Measurements from ENCODE around the gene DPH3. TPM values are rescaled to one million over a fixed set of nuclear protein-coding genes. Genes with fewer than 3 reads are reported as not detected.

Gene DPH3
- total RNA-seq, 1 donor from 2014 or later: 24.8 TPM

GRCh38 chr3:16257309-16257708 lies 7.4 kb downstream of the DPH3 start:
- DNase-seq (ENCODE audit: extremely low read depth, low read depth, low spot score): no peak

GRCh38 chr3:16255726-16256125 lies 9.0 kb downstream of the DPH3 start:
- no peak for DNase-seq (ENCODE audit: extremely low read depth, low read depth, low spot score)

GRCh38 chr3:16255326-16255725 lies 9.4 kb downstream of the DPH3 start:
- no peak for DNase-seq (ENCODE audit: extremely low read depth, low read depth, low spot score)

GRCh38 chr3:16254916-16255315 lies 9.8 kb downstream of the DPH3 start:
- no peak for DNase-seq (ENCODE audit: extremely low read depth, low read depth, low spot score)

GRCh38 chr3:16253601-16254000 lies 11.1 kb downstream of the DPH3 start:
- no peak for DNase-seq (ENCODE audit: extremely low read depth, low read depth, low spot score)

- no peak for DNase-seq (ENCODE audit: extremely low read depth, low read depth, low spot score)
These were observed 11.8 kb downstream of the DPH3 start for GRCh38 chr3:16252988-16253387.

GRCh38 chr3:16252243-16252978 lies 12.3 kb downstream of the DPH3 start:
- DNase-seq (ENCODE audit: extremely low read depth, low read depth, low spot score): no peak

- no peak for DNase-seq (ENCODE audit: extremely low read depth, low read depth, low spot score)
These were observed 13.2 kb downstream of the DPH3 start for GRCh38 chr3:16251316-16252085.

GRCh38 chr3:16249886-16250285 lies 14.9 kb downstream of the DPH3 start:
- no peak for DNase-seq (ENCODE audit: extremely low read depth, low read depth, low spot score)

GRCh38 chr3:16249336-16249735 lies 15.4 kb downstream of the DPH3 start:
- no peak for DNase-seq (ENCODE audit: extremely low read depth, low read depth, low spot score)

GRCh38 chr3:16248556-16248955 lies 16.2 kb downstream of the DPH3 start:
- no peak for DNase-seq (ENCODE audit: extremely low read depth, low read depth, low spot score)

- peak; percentile 57 for DNase-seq (ENCODE audit: extremely low read depth, low read depth, low spot score)
These were observed 17.3 kb downstream of the DPH3 start for GRCh38 chr3:16247282-16248061.

- no peak for DNase-seq (ENCODE audit: extremely low read depth, low read depth, low spot score)
These were observed 19.1 kb downstream of the DPH3 start for GRCh38 chr3:16245609-16246008.

GRCh38 chr3:16243706-16244490 lies 20.8 kb downstream of the DPH3 start:
- DNase-seq (ENCODE audit: extremely low read depth, low read depth, low spot score): no peak

GRCh38 chr3:16242177-16242576 lies 22.6 kb downstream of the DPH3 start:
- no peak for DNase-seq (ENCODE audit: extremely low read depth, low read depth, low spot score)

- DNase-seq (ENCODE audit: extremely low read depth, low read depth, low spot score): no peak
These were observed 23.5 kb downstream of the DPH3 start for GRCh38 chr3:16241225-16241624.

GRCh38 chr3:16240229-16241023 lies 24.3 kb downstream of the DPH3 start:
- no peak for DNase-seq (ENCODE audit: extremely low read depth, low read depth, low spot score)

- no peak for DNase-seq (ENCODE audit: extremely low read depth, low read depth, low spot score)
These were observed 25.0 kb downstream of the DPH3 start for GRCh38 chr3:16239780-16240179.

GRCh38 chr3:16239086-16239770 lies 25.5 kb downstream of the DPH3 start:
- DNase-seq (ENCODE audit: extremely low read depth, low read depth, low spot score): no peak
